B cell (primary cell): ENCODE results near the gene PTPRT. TPM values are rescaled to one million over a fixed set of nuclear protein-coding genes. Genes with fewer than 3 reads are reported as not detected.

ENCODE experiments used
- ATAC-seq: fragments of 200-7000 bp; cut with Tn5 transposase; one replicate; pipeline ENCODE4 v1.10.0; 2021; ENCODE audit warnings: low read depth, mild to moderate bottlenecking, moderate number of reproducible peaks, moderate library complexity
- CTCF ChIA-PET: fragments of 350-600 bp; sonication (Branson Sonifier 250); formaldehyde crosslinking; loops from one replicate; lab custom pipeline; 2021; ENCODE audit warnings: antibody characterized with exemption, inconsistent platforms; lab: Charles Lee
- POLR2A ChIA-PET: fragments of 350-600 bp; sonication (Branson Sonifier 250); formaldehyde crosslinking; loops from one replicate; lab custom pipeline; 2021; ENCODE audit warnings: antibody characterized with exemption; lab: Charles Lee
- DNase-seq: peaks from one replicate; pipeline ENCODE4 v3.0.0; 2013
- H2AFZ ChIP-seq: 2 replicates; pipeline ENCODE4 v1.6.1; 2012; ENCODE audit warnings: mild to moderate bottlenecking, low read depth, low read length; ENCODE audit not compliant: insufficient read depth, poor library complexity, severe bottlenecking
- H3K27ac ChIP-seq, 2 donors: 1 replicate in 1 of 2; 2 replicates in 1 of 2; pipeline ENCODE4 v1.5.1; 2012 to 2013; ENCODE audit warnings: low read length in 2 of 2, mild to moderate bottlenecking in 2 of 2, moderate library complexity in 1 of 2
- H3K27me3 ChIP-seq, 4 experiments: fragments of 200-600 bp in 1 of 4; sonication (generic) in 1 of 4; replicated peaks in 1 of 4; 1 replicate in 2 of 4; 2 replicates in 2 of 4; pipeline versions ENCODE4 v1.6.1 to v1.7.0; 2013 to 2016; ENCODE audit warnings: low read length in 3 of 4, mild to moderate bottlenecking in 2 of 4, mixed read lengths in 1 of 4, moderate library complexity in 1 of 4; ENCODE audit not compliant: insufficient read depth in 4 of 4, control insufficient read depth in 3 of 4; ENCODE audit errors: control extremely low read depth in 1 of 4
- H3K36me3 ChIP-seq, 2 experiments: replicated peaks in 1 of 2; 1 replicate in 1 of 2; 2 replicates in 1 of 2; pipeline versions ENCODE4 v1.6.1 to v1.7.1; 2013; ENCODE audit warnings: low read length in 1 of 2; ENCODE audit not compliant: insufficient read depth in 2 of 2, control insufficient read depth in 1 of 2; ENCODE audit errors: control extremely low read depth in 1 of 2, extremely low read depth in 1 of 2
- H3K4me1 ChIP-seq, 2 donors: fragments of 200-600 bp in 1 of 2; sonication (generic) in 1 of 2; 1 replicate in 1 of 2; 2 replicates in 1 of 2; pipeline versions ENCODE4 v1.5.1 to v1.6.1; 2013 to 2017; ENCODE audit warnings: low read length in 2 of 2; ENCODE audit not compliant: control insufficient read depth in 2 of 2, insufficient read depth in 2 of 2
- H3K4me2 ChIP-seq: replicated peaks from 2 replicates; pipeline ENCODE3; 2012; ENCODE audit warnings: mild to moderate bottlenecking, low read depth, low read length; ENCODE audit not compliant: poor library complexity, severe bottlenecking
- H3K4me3 ChIP-seq, 5 experiments: fragments of 200-600 bp in 1 of 5; sonication (generic) in 1 of 5; 1 replicate in 3 of 5; 2 replicates in 2 of 5; pipeline versions ENCODE4 v1.5.1 to v1.7.0; 2011 to 2016; ENCODE audit warnings: low read length in 4 of 5, mild to moderate bottlenecking in 4 of 5, low read depth in 2 of 5, control low read depth in 1 of 5, moderate library complexity in 1 of 5; ENCODE audit not compliant: insufficient read depth in 1 of 5; ENCODE audit errors: control extremely low read depth in 1 of 5, extremely low read depth in 1 of 5
- H3K79me2 ChIP-seq: fragments of 200-600 bp; sonication (generic); one replicate; pipeline ENCODE4 v1.6.0; 2016; ENCODE audit warnings: low read length; ENCODE audit not compliant: control insufficient read depth, insufficient read depth
- H3K9ac ChIP-seq: fragments of 200-600 bp; sonication (generic); 2 replicates; pipeline ENCODE4 v1.6.1; 2017; ENCODE audit warnings: mild to moderate bottlenecking, low read length, moderate library complexity
- H3K9me3 ChIP-seq, 3 donors: one replicate each; pipeline versions ENCODE4 v1.6.1 to v1.7.1; 2013; ENCODE audit warnings: low read length in 2 of 3; ENCODE audit not compliant: control insufficient read depth in 2 of 3, insufficient read depth in 1 of 3; ENCODE audit errors: control extremely low read depth in 1 of 3
- H4K20me1 ChIP-seq: 2 replicates; pipeline ENCODE4 v1.6.0; 2012; ENCODE audit warnings: mild to moderate bottlenecking, low read length; ENCODE audit not compliant: insufficient read depth, control insufficient read depth, poor library complexity, severe bottlenecking
- H3K27ac Mint-ChIP-seq: one replicate; pipeline ENCODE4 v1.8.0; 2021; ENCODE audit warnings: mixed read lengths
- H3K27me3 Mint-ChIP-seq: one replicate; pipeline ENCODE4 v1.8.0; 2021; ENCODE audit warnings: mixed read lengths
- H3K4me1 Mint-ChIP-seq: one replicate; pipeline ENCODE4 v1.8.0; 2021; ENCODE audit warnings: mixed read lengths
- H3K4me3 Mint-ChIP-seq: one replicate; pipeline ENCODE4 v1.8.0; 2021; ENCODE audit warnings: mixed read lengths
- H3K9me3 Mint-ChIP-seq: one replicate; pipeline ENCODE4 v1.8.0; 2022; ENCODE audit warnings: mixed read lengths; ENCODE audit not compliant: insufficient read depth
- EZH2 ChIP-seq: IDR thresholded peaks from 2 replicates; pipeline ENCODE4 v1.6.1; 2012; ENCODE audit warnings: borderline replicate concordance, low read depth, mild to moderate bottlenecking, moderate library complexity, low read length; ENCODE audit not compliant: insufficient read depth, poor library complexity, severe bottlenecking
- WGBS: methylation state at CpG from one replicate; pipeline ENCODE4 v1.1.5; 2013; ENCODE audit warnings: missing lambda C conversion rate; ENCODE audit not compliant: insufficient coverage; 5-methylcytosine and 5-hydroxymethylcytosine counted together
- intact Hi-C: fragments of 100-400 bp; cut with micrococcal nuclease; formaldehyde crosslinking; loops from one replicate; pipeline ENCODE4 v1.10.0; 2022
- polyA plus RNA-seq: library from polyadenylated mRNA; depleted of rRNA; stranded (reverse); fragments of >200 nt; gene quantifications from 2 replicates; pipeline ENCODE4 v1.2.3, GENCODE V29; 2012
- total RNA-seq, 2 donors: library from RNA; stranded (reverse); fragments of 120-200 nt in 1 of 2; gene quantifications; 1 replicate in 1 of 2; 2 replicates in 1 of 2; pipeline versions ENCODE4 v1.2.3 to v1.2.4, GENCODE V29; 2013 to 2022
- TF ChIP-seq, protein P1 (sequence below): fragments of 200-600 bp; IDR thresholded peaks from one replicate; pipeline ENCODE4 v1.8.0; 2022; ENCODE audit warnings: antibody characterized with exemption, mild to moderate bottlenecking

PTPRT gene
- total and polyA plus RNA-seq, 2 donors (not counting 1 experiment from before 2014, with no cell fraction given) = not detected

GRCh38 chr20:42968746-42969145, 221.0 kb downstream of the PTPRT start:
- TF ChIP-seq, protein P1, sequence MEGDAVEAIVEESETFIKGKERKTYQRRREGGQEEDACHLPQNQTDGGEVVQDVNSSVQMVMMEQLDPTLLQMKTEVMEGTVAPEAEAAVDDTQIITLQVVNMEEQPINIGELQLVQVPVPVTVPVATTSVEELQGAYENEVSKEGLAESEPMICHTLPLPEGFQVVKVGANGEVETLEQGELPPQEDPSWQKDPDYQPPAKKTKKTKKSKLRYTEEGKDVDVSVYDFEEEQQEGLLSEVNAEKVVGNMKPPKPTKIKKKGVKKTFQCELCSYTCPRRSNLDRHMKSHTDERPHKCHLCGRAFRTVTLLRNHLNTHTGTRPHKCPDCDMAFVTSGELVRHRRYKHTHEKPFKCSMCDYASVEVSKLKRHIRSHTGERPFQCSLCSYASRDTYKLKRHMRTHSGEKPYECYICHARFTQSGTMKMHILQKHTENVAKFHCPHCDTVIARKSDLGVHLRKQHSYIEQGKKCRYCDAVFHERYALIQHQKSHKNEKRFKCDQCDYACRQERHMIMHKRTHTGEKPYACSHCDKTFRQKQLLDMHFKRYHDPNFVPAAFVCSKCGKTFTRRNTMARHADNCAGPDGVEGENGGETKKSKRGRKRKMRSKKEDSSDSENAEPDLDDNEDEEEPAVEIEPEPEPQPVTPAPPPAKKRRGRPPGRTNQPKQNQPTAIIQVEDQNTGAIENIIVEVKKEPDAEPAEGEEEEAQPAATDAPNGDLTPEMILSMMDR = no peak
- TF ChIP-seq EZH2 = no peak
- Mint-ChIP-seq H3K27ac (no peak overlapping the region), H3K9me3 (peaks cover 6% of the 10 kb centered on the region), H3K27me3 (no peaks in the 10 kb centered on the region), H3K4me1 (no peaks in the 10 kb centered on the region), H3K4me3 (no peak overlapping the region)
- WGBS = 100% methylated on average over 2 of the region's 9 CpGs
- POLR2A ChIA-PET = no interaction called here
- H3K9ac ChIP-seq = no peak overlapping the region
- H3K9me3 ChIP-seq = peaks cover 0 to 4% (median 0%) of the 10 kb centered on the region in 3 donors
- no peak overlapping the region for H2AFZ ChIP-seq
- H3K4me3 ChIP-seq = no peak overlapping the region
- no peak for ATAC-seq
- no peaks in the 10 kb centered on the region for H3K79me2 ChIP-seq
- H3K4me1 ChIP-seq = no peaks in the 10 kb centered on the region
- CTCF ChIA-PET = no interaction called here
- intact Hi-C loops = no loop called here
- no peak for DNase-seq
- no peak overlapping the region for H3K27ac ChIP-seq
- H3K4me2 ChIP-seq = no peak overlapping the region
- H3K27me3 ChIP-seq = no peaks in the 10 kb centered on the region
- no peaks in the 10 kb centered on the region for H4K20me1 ChIP-seq
- H3K36me3 ChIP-seq = no peaks in the 10 kb centered on the region

DNA sequence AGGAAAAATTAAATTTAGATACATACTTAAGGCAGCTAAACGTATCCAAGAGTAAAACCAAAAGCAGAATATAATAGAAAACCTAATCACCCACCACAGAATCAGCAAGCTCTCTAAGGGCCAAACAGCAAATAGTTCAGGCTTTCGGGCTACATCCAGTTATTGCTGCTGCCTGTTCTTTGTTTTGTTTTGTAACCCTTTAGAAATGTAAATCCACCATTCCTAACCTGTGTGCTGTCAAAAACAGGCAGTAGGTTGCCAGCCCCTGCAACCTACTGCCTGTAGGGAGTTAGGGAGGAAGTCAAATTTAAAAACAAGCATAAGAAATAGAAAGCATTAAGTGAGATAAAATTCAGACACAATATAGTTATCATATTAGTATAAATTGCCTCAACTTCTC, 225.9 kb downstream of the PTPRT start:
- Mint-ChIP-seq H3K27me3 (peaks cover 3% of the 10 kb centered on the region), H3K27ac (no peak overlapping the region), H3K4me3 (no peak overlapping the region), H3K9me3 (peaks cover 6% of the 10 kb centered on the region), H3K4me1 (no peaks in the 10 kb centered on the region)
- ATAC-seq (no peak), DNase-seq (no peak)
- no peak overlapping the region for H3K4me2 ChIP-seq
- no peak overlapping the region for H3K27ac ChIP-seq
- H2AFZ ChIP-seq = no peak overlapping the region
- no peak overlapping the region for H3K9ac ChIP-seq
- intact Hi-C loops = no loop called here
- no peak overlapping the region for H3K4me3 ChIP-seq
- no peaks in the 10 kb centered on the region for H4K20me1 ChIP-seq
- H3K79me2 ChIP-seq = no peaks in the 10 kb centered on the region
- WGBS = 80% methylated on average over 1 of the region's 2 CpGs
- H3K36me3 ChIP-seq = no peaks in the 10 kb centered on the region
- H3K27me3 ChIP-seq = no peaks in the 10 kb centered on the region
- TF ChIP-seq, protein P1 = no peak
- no peak for TF ChIP-seq EZH2
- no peaks in the 10 kb centered on the region for H3K4me1 ChIP-seq
- ChIA-PET POLR2A (no interaction called here), CTCF (no interaction called here)
- peaks cover 0 to 7% (median 0%) of the 10 kb centered on the region in 3 donors for H3K9me3 ChIP-seq
